ENCODE data around the gene COL23A1.

COL23A1 gene

GRCh38 chr5:178587763-178588611 is 2.2 kb downstream of the COL23A1 start:
- no peak for DNase-seq

- no peak for DNase-seq
These were observed 3.8 kb downstream of the COL23A1 start for GRCh38 chr5:178586396-178586795.

GRCh38 chr5:178585421-178585820 is 4.8 kb downstream of the COL23A1 start:
- peak; percentile 31 for DNase-seq

- DNase-seq = no peak
These were observed 6.9 kb downstream of the COL23A1 start for GRCh38 chr5:178583279-178583678.

GRCh38 chr5:178582291-178582690 is 7.9 kb downstream of the COL23A1 start:
- no peak for DNase-seq

- no peak for DNase-seq
These were observed 8.6 kb downstream of the COL23A1 start for GRCh38 chr5:178581621-178582020.

GRCh38 chr5:178580271-178580955 is 9.8 kb downstream of the COL23A1 start:
- no peak for DNase-seq

GRCh38 chr5:178577944-178578343 is 12.2 kb downstream of the COL23A1 start:
- no peak for DNase-seq

GRCh38 chr5:178577376-178577839 is 12.8 kb downstream of the COL23A1 start:
- DNase-seq = no peak

GRCh38 chr5:178576591-178577351 is 13.4 kb downstream of the COL23A1 start:
- no peak for DNase-seq

GRCh38 chr5:178573216-178573615 is 17.0 kb downstream of the COL23A1 start:
- DNase-seq = no peak

- no peak for DNase-seq
These were observed 17.6 kb downstream of the COL23A1 start for GRCh38 chr5:178572617-178573016.

- no peak for DNase-seq
These were observed 20.7 kb downstream of the COL23A1 start for GRCh38 chr5:178569485-178569884.

GRCh38 chr5:178564811-178565550 is 25.2 kb downstream of the COL23A1 start:
- no peak for DNase-seq

GRCh38 chr5:178564397-178564796 is 25.8 kb downstream of the COL23A1 start:
- no peak for DNase-seq

- DNase-seq = no peak
These were observed 26.6 kb downstream of the COL23A1 start for GRCh38 chr5:178563621-178564020.

GRCh38 chr5:178561746-178562264 is 28.4 kb downstream of the COL23A1 start:
- no peak for DNase-seq

GRCh38 chr5:178560911-178561310 is 29.3 kb downstream of the COL23A1 start:
- DNase-seq = no peak

- DNase-seq = peak; percentile 53
These were observed 32.8 kb downstream of the COL23A1 start for GRCh38 chr5:178557416-178557815.

- no peak for DNase-seq
These were observed 34.4 kb downstream of the COL23A1 start for GRCh38 chr5:178555771-178556211.

GRCh38 chr5:178555005-178555404 is 35.2 kb downstream of the COL23A1 start:
- peak; percentile 90 for DNase-seq

- no peak for DNase-seq
These were observed 35.9 kb downstream of the COL23A1 start for GRCh38 chr5:178554311-178554710.

All from hematopoietic multipotent progenitor cell treated with erythropoietin and hydrocortisone succinate and interleukin-3 and kit ligand, for 8 days (in vitro differentiated cells).